ENCODE measurements around the gene NEUROD2. TPM values are rescaled to one million over a fixed set of nuclear protein-coding genes. Genes with fewer than 3 reads are reported as not detected.

The NEUROD2 gene
- total and polyA plus RNA-seq, 2 donors (not counting 3 experiments of a cell fraction or from before 2014, with no cell fraction given), result not detected

DNA sequence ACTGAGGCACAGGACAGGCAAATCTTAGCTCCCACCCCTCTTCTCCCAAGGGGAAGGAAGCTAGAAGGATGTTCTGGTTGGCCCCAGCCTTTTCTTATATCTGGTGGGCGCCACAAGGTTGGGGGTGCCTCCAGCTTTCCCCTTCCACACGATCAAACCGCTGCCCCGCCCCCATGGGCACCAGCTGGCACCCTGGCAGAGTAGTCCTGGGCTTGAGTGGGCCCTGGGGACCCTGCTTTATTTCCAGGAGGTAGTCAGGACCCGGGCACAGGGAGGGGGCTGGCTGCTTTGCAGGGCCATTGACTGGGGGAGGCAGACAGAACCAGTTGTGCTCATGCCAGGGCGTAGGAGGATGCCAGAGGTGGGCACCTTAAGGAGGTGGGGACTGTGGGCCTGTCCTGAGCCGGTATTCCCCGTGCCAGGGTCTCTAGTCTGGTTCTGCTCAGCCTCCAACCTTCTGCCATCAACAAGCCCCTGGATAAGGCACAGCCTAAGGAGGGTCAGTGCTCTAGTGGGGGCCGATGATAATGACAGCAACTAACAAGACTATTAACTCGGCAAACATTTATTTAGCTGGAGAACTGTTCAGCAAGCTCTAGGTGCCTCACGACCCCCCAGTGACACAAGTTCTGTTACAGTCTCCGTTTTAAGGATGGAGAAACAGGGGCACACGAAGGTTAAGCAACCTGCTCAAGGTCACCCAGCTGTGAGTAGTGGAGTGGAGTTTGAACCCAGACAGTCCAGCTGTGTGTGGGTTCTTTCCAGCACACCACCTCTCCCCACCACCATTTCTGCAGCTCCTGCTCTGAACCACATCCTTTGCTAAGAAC lies 11.5 kb upstream of the NEUROD2 start:
- DNase-seq (ENCODE audit: low read depth, low spot score) (no peak), FAIRE-seq (no peak)
- no TSS peak for BruUV-seq (replicated peaks)
- dilution Hi-C loops (cut with MboI; ENCODE audit: extremely low pct_ligation_motif_present, low sequenced_read_pairs), result no loop called here
- H4K20me1 ChIP-seq (replicated peaks; ENCODE audit: control insufficient read depth, extremely low read depth, insufficient read depth, low read length), result no peaks in the 10 kb centered on the region
- no peak overlapping the region for H3K27ac ChIP-seq (ENCODE audit: insufficient read depth, low read depth, low read length)
- TF ChIP-seq MYC (IDR thresholded peaks at IDR 0.05; ENCODE audit: low read depth, low read length) (no peak), FOS (IDR thresholded peaks at IDR 0.05; ENCODE audit: borderline replicate concordance, insufficient read depth, low read length) (no peak), POLR2A (IDR thresholded peaks at IDR 0.05; ENCODE audit: low read depth, low read length) (no peak), GATA2 (IDR thresholded peaks at IDR 0.05; ENCODE audit: insufficient read depth, insufficient read length, low read depth, low read length) (no peak), JUN (IDR thresholded peaks at IDR 0.05; ENCODE audit: borderline replicate concordance, insufficient read depth, insufficient read length, low read depth) (no peak)
- no peak overlapping the region for H3K9ac ChIP-seq (replicated peaks; ENCODE audit: extremely low read depth, insufficient read depth, low read length)
- no peak overlapping the region for H3K4me3 ChIP-seq (replicated peaks in 1 of 3; ENCODE audit: insufficient read depth in 1 of 3, low read depth in 1 of 3, low read length in 3 of 3)
- H3K79me2 ChIP-seq (ENCODE audit: control insufficient read depth, insufficient read depth, low read length), result no peaks in the 10 kb centered on the region
- no peaks in the 10 kb centered on the region for H3K9me1 ChIP-seq (replicated peaks; ENCODE audit: control insufficient read depth, extremely low read depth, insufficient read depth, low read length)
- peak overlapping the region; percentile 90 for H3K4me2 ChIP-seq (ENCODE audit: insufficient read depth, low read length)
- H3K4me1 ChIP-seq (ENCODE audit: control insufficient read depth, extremely low read depth, insufficient read depth, low read length), result peaks cover 10% of the 10 kb centered on the region
- peaks cover 3 to 8% of the 10 kb centered on the region in 2 experiments for H3K27me3 ChIP-seq (ENCODE audit: control insufficient read depth in 2 of 2, insufficient read depth in 2 of 2, low read length in 2 of 2)
- CTCF ChIA-PET, result interaction anchor here (3.8 to 5.8 kb wide), 5 partner anchors 13 to 135 kb away, joined by 84 to 291 read pairs (median 141); partner anchors contain the start of genes PNMT and TCAP
- no peaks in the 10 kb centered on the region for H3K9me3 ChIP-seq (replicated peaks; ENCODE audit: control insufficient read depth, insufficient read depth, low read length)
- intact Hi-C loops (cut with micrococcal nuclease), result no loop called here
- H3K36me3 ChIP-seq (ENCODE audit: control insufficient read depth in 2 of 2, extremely low read depth in 1 of 2, insufficient read depth in 2 of 2, low read length in 2 of 2), result no peaks in the 10 kb centered on the region
- peak overlapping the region; percentile 49 for H2AFZ ChIP-seq (ENCODE audit: low read depth, low read length)
- POLR2A ChIA-PET, result interaction anchor here (0.6 kb wide), 1 partner anchor 48 kb away, joined by 9 read pairs; no protein-coding TSS in a partner anchor

GRCh38 chr17:39618246-39618913 lies 10.7 kb upstream of the NEUROD2 start:
- Histone ChIP-seq H2AFZ (ENCODE audit: low read depth, low read length) (peak overlapping the region; percentile 49), H3K4me3 (replicated peaks in 1 of 3; ENCODE audit: insufficient read depth in 1 of 3, low read depth in 1 of 3, low read length in 3 of 3) (peak overlapping the region; percentile 50 to 69 (median 59)), H4K20me1 (replicated peaks; ENCODE audit: control insufficient read depth, extremely low read depth, insufficient read depth, low read length) (no peaks in the 10 kb centered on the region), H3K79me2 (ENCODE audit: control insufficient read depth, insufficient read depth, low read length) (no peaks in the 10 kb centered on the region), H3K36me3 (ENCODE audit: control insufficient read depth in 2 of 2, extremely low read depth in 1 of 2, insufficient read depth in 2 of 2, low read length in 2 of 2) (no peaks in the 10 kb centered on the region), H3K4me2 (ENCODE audit: insufficient read depth, low read length) (peak overlapping the region; percentile 90), H3K9me3 (replicated peaks; ENCODE audit: control insufficient read depth, insufficient read depth, low read length) (no peaks in the 10 kb centered on the region), H3K9ac (replicated peaks; ENCODE audit: extremely low read depth, insufficient read depth, low read length) (peak overlapping the region; percentile 36), H3K27ac (ENCODE audit: insufficient read depth, low read depth, low read length) (no peak overlapping the region), H3K9me1 (replicated peaks; ENCODE audit: control insufficient read depth, extremely low read depth, insufficient read depth, low read length) (no peaks in the 10 kb centered on the region), H3K27me3 (ENCODE audit: control insufficient read depth in 2 of 2, insufficient read depth in 2 of 2, low read length in 2 of 2) (peaks cover 3 to 8% of the 10 kb centered on the region in 2 experiments), H3K4me1 (ENCODE audit: control insufficient read depth, extremely low read depth, insufficient read depth, low read length) (peaks cover 10% of the 10 kb centered on the region)
- no peak for TF ChIP-seq POLR2A (IDR thresholded peaks at IDR 0.05; ENCODE audit: low read depth, low read length)
- no peak for TF ChIP-seq POLR2AphosphoS5 (IDR thresholded peaks at IDR 0.05; ENCODE audit: insufficient read depth, low read depth, low read length)
- TF ChIP-seq FOS (IDR thresholded peaks at IDR 0.05; ENCODE audit: borderline replicate concordance, insufficient read depth, low read length), result no peak
- TF ChIP-seq EZH2 (IDR thresholded peaks at IDR 0.05; ENCODE audit: borderline replicate concordance, low read depth, low read length, severe bottlenecking), result no peak
- no peak for TF ChIP-seq JUN (IDR thresholded peaks at IDR 0.05; ENCODE audit: borderline replicate concordance, insufficient read depth, insufficient read length, low read depth)
- TF ChIP-seq MYC (IDR thresholded peaks at IDR 0.05; ENCODE audit: low read depth, low read length), result no peak
- TF ChIP-seq, protein P1, sequence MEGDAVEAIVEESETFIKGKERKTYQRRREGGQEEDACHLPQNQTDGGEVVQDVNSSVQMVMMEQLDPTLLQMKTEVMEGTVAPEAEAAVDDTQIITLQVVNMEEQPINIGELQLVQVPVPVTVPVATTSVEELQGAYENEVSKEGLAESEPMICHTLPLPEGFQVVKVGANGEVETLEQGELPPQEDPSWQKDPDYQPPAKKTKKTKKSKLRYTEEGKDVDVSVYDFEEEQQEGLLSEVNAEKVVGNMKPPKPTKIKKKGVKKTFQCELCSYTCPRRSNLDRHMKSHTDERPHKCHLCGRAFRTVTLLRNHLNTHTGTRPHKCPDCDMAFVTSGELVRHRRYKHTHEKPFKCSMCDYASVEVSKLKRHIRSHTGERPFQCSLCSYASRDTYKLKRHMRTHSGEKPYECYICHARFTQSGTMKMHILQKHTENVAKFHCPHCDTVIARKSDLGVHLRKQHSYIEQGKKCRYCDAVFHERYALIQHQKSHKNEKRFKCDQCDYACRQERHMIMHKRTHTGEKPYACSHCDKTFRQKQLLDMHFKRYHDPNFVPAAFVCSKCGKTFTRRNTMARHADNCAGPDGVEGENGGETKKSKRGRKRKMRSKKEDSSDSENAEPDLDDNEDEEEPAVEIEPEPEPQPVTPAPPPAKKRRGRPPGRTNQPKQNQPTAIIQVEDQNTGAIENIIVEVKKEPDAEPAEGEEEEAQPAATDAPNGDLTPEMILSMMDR (IDR thresholded peaks at IDR 0.05; ENCODE audit: extremely low read depth in 1 of 2, insufficient read depth in 1 of 2, low read depth in 1 of 2, low read length in 2 of 2), result no peak
- TF ChIP-seq, protein P2, sequence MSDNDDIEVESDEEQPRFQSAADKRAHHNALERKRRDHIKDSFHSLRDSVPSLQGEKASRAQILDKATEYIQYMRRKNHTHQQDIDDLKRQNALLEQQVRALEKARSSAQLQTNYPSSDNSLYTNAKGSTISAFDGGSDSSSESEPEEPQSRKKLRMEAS (IDR thresholded peaks at IDR 0.05; ENCODE audit: insufficient read depth, insufficient read length), result no peak
- TF ChIP-seq GATA2 (IDR thresholded peaks at IDR 0.05; ENCODE audit: insufficient read depth, insufficient read length, low read depth, low read length), result no peak
- dilution Hi-C loops (cut with MboI; ENCODE audit: extremely low pct_ligation_motif_present, low sequenced_read_pairs), result no loop called here
- DNase-seq (ENCODE audit: low read depth, low spot score) (peak; percentile 43), FAIRE-seq (peak; percentile 66)
- POLR2A ChIA-PET, result no interaction called here
- no TSS peak for BruUV-seq (replicated peaks)
- intact Hi-C loops (cut with micrococcal nuclease), result no loop called here
- CTCF ChIA-PET, result interaction anchor here (3.8 to 5.8 kb wide), 5 partner anchors 14 to 136 kb away, joined by 84 to 291 read pairs (median 141); partner anchors contain the start of genes PNMT and TCAP

Measured in endothelial cell of umbilical vein (primary cell).